MG63 (cell line): Measurements from ENCODE around the gene GAL3ST1. TPM values are rescaled to one million over a fixed set of nuclear protein-coding genes. Genes with fewer than 3 reads are reported as not detected.

Source experiments
- DNase-seq: peaks from one replicate; pipeline ENCODE4 v3.0.0-alpha.2; 2020
- H3K27me3 ChIP-seq: fragments of 250-450 bp; sonication (Bioruptor Pico); 2 replicates; pipeline ENCODE4 v1.5.1; 2020; ENCODE audit warnings: mild to moderate bottlenecking, moderate library complexity
- H3K36me3 ChIP-seq: fragments of 250-450 bp; sonication (Bioruptor Pico); 2 replicates; pipeline ENCODE4 v1.5.1; 2020; ENCODE audit warnings: mild to moderate bottlenecking, moderate library complexity
- H3K4me3 ChIP-seq: fragments of 250-450 bp; sonication (Bioruptor Pico); 2 replicates; pipeline ENCODE4 v1.5.1; 2020; ENCODE audit warnings: mild to moderate bottlenecking, moderate library complexity
- H3K9me3 ChIP-seq: fragments of 250-450 bp; sonication (Bioruptor Pico); 2 replicates; pipeline ENCODE4 v1.5.1; 2020; ENCODE audit warnings: mild to moderate bottlenecking, moderate library complexity
- total RNA-seq: library from RNA; depleted of rRNA; stranded (reverse); fragments of >200 nt; shearing (Covaris generic); gene quantifications from 2 replicates; pipeline ENCODE4 v1.2.3, GENCODE V29; 2014; ENCODE audit warnings: low replicate concordance; rRNA removed

GAL3ST1 gene
- total RNA-seq, 1 experiment from 2014 or later = not detected

- Histone ChIP-seq H3K9me3 (no peaks in the 10 kb centered on the region), H3K4me3 (no peak overlapping the region), H3K27me3 (no peaks in the 10 kb centered on the region), H3K36me3 (no peaks in the 10 kb centered on the region)
- no peak for DNase-seq
Observed at GRCh38 chr22:30526656-30527055, 47.8 kb downstream of the GAL3ST1 start.

- Histone ChIP-seq H3K27me3 (no peaks in the 10 kb centered on the region), H3K36me3 (no peaks in the 10 kb centered on the region), H3K9me3 (no peaks in the 10 kb centered on the region), H3K4me3 (no peak overlapping the region)
- DNase-seq = no peak
Observed at GRCh38 chr22:30523646-30524489, 50.6 kb downstream of the GAL3ST1 start.

- Histone ChIP-seq H3K9me3 (no peaks in the 10 kb centered on the region), H3K4me3 (no peak overlapping the region), H3K27me3 (no peaks in the 10 kb centered on the region), H3K36me3 (no peaks in the 10 kb centered on the region)
- DNase-seq = no peak
Observed at GRCh38 chr22:30521368-30522156, 52.9 kb downstream of the GAL3ST1 start.

- Histone ChIP-seq H3K36me3 (no peaks in the 10 kb centered on the region), H3K27me3 (no peaks in the 10 kb centered on the region), H3K9me3 (no peaks in the 10 kb centered on the region), H3K4me3 (no peak overlapping the region)
- DNase-seq = no peak
Observed at GRCh38 chr22:30519842-30520425, 54.5 kb downstream of the GAL3ST1 start.

- Histone ChIP-seq H3K4me3 (no peak overlapping the region), H3K9me3 (peaks cover 1% of the 10 kb centered on the region; the same call in 1 of the 2 replicates), H3K27me3 (no peaks in the 10 kb centered on the region), H3K36me3 (no peaks in the 10 kb centered on the region)
- DNase-seq = no peak
Observed at GRCh38 chr22:30516731-30517130, 57.7 kb downstream of the GAL3ST1 start.

- H3K36me3 ChIP-seq = no peaks in the 10 kb centered on the region
- no peak overlapping the region for H3K4me3 ChIP-seq
- H3K27me3 ChIP-seq = no peaks in the 10 kb centered on the region
- peaks cover 2% of the 10 kb centered on the region; the same call in 1 of the 2 replicates for H3K9me3 ChIP-seq
- DNase-seq = no peak
Observed at GRCh38 chr22:30516273-30516672, 58.2 kb downstream of the GAL3ST1 start.

- no peak overlapping the region for H3K4me3 ChIP-seq
- H3K36me3 ChIP-seq = no peaks in the 10 kb centered on the region
- H3K27me3 ChIP-seq = no peaks in the 10 kb centered on the region
- no peak for DNase-seq
- peaks cover 2% of the 10 kb centered on the region; the same call in 1 of the 2 replicates for H3K9me3 ChIP-seq
Observed at GRCh38 chr22:30514252-30514651, 60.2 kb downstream of the GAL3ST1 start.

GRCh38 chr22:30513462-30513861 is 61.0 kb downstream of the GAL3ST1 start:
- Histone ChIP-seq H3K9me3 (peaks cover 2% of the 10 kb centered on the region; the same call in 1 of the 2 replicates), H3K27me3 (no peaks in the 10 kb centered on the region), H3K36me3 (no peaks in the 10 kb centered on the region), H3K4me3 (no peak overlapping the region)
- DNase-seq = no peak

GRCh38 chr22:30511911-30512310 is 62.6 kb downstream of the GAL3ST1 start:
- H3K9me3 ChIP-seq = peaks cover 2% of the 10 kb centered on the region; the same call in 1 of the 2 replicates
- H3K27me3 ChIP-seq = no peaks in the 10 kb centered on the region
- no peaks in the 10 kb centered on the region for H3K36me3 ChIP-seq
- H3K4me3 ChIP-seq = no peak overlapping the region
- no peak for DNase-seq

- H3K4me3 ChIP-seq = no peak overlapping the region
- H3K9me3 ChIP-seq = peaks cover 2% of the 10 kb centered on the region; the same call in 1 of the 2 replicates
- H3K27me3 ChIP-seq = no peaks in the 10 kb centered on the region
- no peaks in the 10 kb centered on the region for H3K36me3 ChIP-seq
- DNase-seq = no peak
Observed at GRCh38 chr22:30511109-30511508, 63.4 kb downstream of the GAL3ST1 start.

- no peaks in the 10 kb centered on the region for H3K27me3 ChIP-seq
Observed at GRCh38 chr22:30508216-30508615, 66.2 kb downstream of the GAL3ST1 start.

GRCh38 chr22:30507670-30508069 is 66.8 kb downstream of the GAL3ST1 start:
- H3K9me3 ChIP-seq = peaks cover 2% of the 10 kb centered on the region; the same call in 1 of the 2 replicates
- no peak overlapping the region for H3K4me3 ChIP-seq
- no peak for DNase-seq
- H3K36me3 ChIP-seq = no peaks in the 10 kb centered on the region
- H3K27me3 ChIP-seq = no peaks in the 10 kb centered on the region

More at GRCh38 chr22:30508216-30508615, 66.2 kb downstream of the GAL3ST1 start:
- Histone ChIP-seq H3K4me3 (no peak overlapping the region), H3K9me3 (peaks cover 2% of the 10 kb centered on the region; the same call in 1 of the 2 replicates), H3K36me3 (no peaks in the 10 kb centered on the region)
- DNase-seq = no peak

- H3K27me3 ChIP-seq = no peaks in the 10 kb centered on the region
- DNase-seq = no peak
- no peaks in the 10 kb centered on the region for H3K9me3 ChIP-seq
- H3K4me3 ChIP-seq = no peak overlapping the region
- no peaks in the 10 kb centered on the region for H3K36me3 ChIP-seq
Observed at GRCh38 chr22:30506507-30506968, 67.9 kb downstream of the GAL3ST1 start.

Other genes starting within 250 kb of the GAL3ST1 start
- gene TBC1D10A, start 247.7 kb downstream of the GAL3ST1 start, total RNA-seq = 17.5 and 25.7 TPM in 2 replicates
- gene SF3A1, start 217.8 kb downstream of the GAL3ST1 start, total RNA-seq = 6.9 and 19.5 TPM in 2 replicates
- 1.0 and 2.6 TPM in 2 replicates for gene CCDC157, start 217.7 kb downstream of the GAL3ST1 start, total RNA-seq
- gene RNF215, start 187.3 kb downstream of the GAL3ST1 start, total RNA-seq = 26.9 and 29.6 TPM in 2 replicates
- 16.3 and 30.2 TPM in 2 replicates for gene SEC14L2, start 177.6 kb downstream of the GAL3ST1 start, total RNA-seq
- 25.3 and 35.5 TPM in 2 replicates for gene MTFP1, start 148.9 kb downstream of the GAL3ST1 start, total RNA-seq
- not detected in 2 replicates for gene SEC14L3, start 102.6 kb downstream of the GAL3ST1 start, total RNA-seq
- 1.6 and 4.9 TPM in 2 replicates for gene SEC14L4, start 69.0 kb downstream of the GAL3ST1 start, total RNA-seq
- gene SEC14L6, start 27.9 kb downstream of the GAL3ST1 start, total RNA-seq = not detected in 2 replicates
- 150 and 165 TPM in 2 replicates for gene PES1, start 17.2 kb upstream of the GAL3ST1 start, total RNA-seq
- gene TCN2, start 32.5 kb upstream of the GAL3ST1 start, total RNA-seq = 1.2 TPM in 1 of 2 replicates, not detected in the other
- gene SLC35E4, start 61.1 kb upstream of the GAL3ST1 start, total RNA-seq = 11.3 and 12.5 TPM in 2 replicates
- 1.2 and 2.7 TPM in 2 replicates for gene DUSP18, start 93.2 kb upstream of the GAL3ST1 start, total RNA-seq
- 2.4 and 9.3 TPM in 2 replicates for gene OSBP2, start 120.2 kb upstream of the GAL3ST1 start, total RNA-seq